ENCODE data around the gene HUNK.

GRCh38 chr21:31912501-31912900 is 39.7 kb downstream of the HUNK start:
- TF ChIP-seq, protein P1, sequence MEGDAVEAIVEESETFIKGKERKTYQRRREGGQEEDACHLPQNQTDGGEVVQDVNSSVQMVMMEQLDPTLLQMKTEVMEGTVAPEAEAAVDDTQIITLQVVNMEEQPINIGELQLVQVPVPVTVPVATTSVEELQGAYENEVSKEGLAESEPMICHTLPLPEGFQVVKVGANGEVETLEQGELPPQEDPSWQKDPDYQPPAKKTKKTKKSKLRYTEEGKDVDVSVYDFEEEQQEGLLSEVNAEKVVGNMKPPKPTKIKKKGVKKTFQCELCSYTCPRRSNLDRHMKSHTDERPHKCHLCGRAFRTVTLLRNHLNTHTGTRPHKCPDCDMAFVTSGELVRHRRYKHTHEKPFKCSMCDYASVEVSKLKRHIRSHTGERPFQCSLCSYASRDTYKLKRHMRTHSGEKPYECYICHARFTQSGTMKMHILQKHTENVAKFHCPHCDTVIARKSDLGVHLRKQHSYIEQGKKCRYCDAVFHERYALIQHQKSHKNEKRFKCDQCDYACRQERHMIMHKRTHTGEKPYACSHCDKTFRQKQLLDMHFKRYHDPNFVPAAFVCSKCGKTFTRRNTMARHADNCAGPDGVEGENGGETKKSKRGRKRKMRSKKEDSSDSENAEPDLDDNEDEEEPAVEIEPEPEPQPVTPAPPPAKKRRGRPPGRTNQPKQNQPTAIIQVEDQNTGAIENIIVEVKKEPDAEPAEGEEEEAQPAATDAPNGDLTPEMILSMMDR (IDR thresholded peaks at IDR 0.05): no peak
- TF ChIP-seq POLR2A (IDR thresholded peaks at IDR 0.05): no peak

Data from adrenal gland (tissue), 5 donors.